Activated naive CD4-positive, alpha-beta T cell (primary cell): ENCODE data around the gene IPP.
"Not testable (repeated sequence)": the region's sequence is repeated elsewhere in the genome, so short reads cannot be mapped to it uniquely, and the experiment has no call there.

Experiments
- DNase-seq, 4 experiments: peaks; one replicate each; lab custom pipeline; 2025; lab: John Stamatoyannopoulos, UW

Gene IPP

DNA sequence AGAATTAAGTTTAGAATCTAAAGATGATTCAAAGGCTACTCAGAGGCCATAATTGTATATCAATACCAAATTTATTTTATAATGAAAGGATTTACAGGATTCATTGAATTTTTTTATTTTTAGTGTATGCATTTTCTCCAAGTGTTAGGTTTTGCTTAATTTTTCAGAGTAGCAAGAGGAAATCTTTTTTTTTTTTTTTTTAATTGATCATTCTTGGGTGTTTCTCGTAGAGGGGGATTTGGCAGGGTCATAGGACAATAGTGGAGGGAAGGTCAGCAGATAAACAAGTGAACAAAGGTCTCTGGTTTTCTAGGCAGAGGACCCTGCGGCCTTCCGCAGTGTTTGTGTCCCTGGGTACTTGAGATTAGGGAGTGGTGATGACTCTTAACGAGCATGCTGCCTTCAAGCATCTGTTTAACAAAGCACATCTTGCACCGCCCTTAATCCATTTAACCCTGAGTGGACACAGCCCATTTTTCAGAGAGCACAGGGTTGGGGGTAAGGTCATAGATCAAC, 10.8 kb downstream of the IPP start:
- not testable (repeated sequence) for DNase-seq

DNA sequence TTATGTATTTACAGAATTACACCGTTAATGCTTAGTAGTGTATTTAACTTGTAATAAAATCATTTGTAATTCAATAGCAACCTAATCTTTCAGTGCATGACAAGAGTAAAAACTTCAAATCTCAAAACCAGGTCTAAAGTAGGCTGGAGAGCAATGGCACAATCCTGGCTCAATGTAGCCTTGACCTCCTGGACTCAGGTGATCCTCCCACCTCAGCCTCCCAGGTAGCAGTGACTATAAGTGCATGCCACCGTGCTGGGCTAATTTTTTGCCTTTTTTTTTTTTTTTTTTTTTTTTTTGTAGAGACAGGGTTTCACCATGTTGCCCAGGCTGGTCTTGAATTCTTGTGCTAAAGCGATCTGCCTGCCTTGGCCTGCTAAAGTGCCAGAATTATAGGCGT, 11.3 kb downstream of the IPP start:
- DNase-seq: no peak

- no peak for DNase-seq
Observed at GRCh38 chr1:45730780-45731319, 19.6 kb downstream of the IPP start.

GRCh38 chr1:45730075-45730779, 20.2 kb downstream of the IPP start:
- DNase-seq: no peak

- not testable (repeated sequence) for DNase-seq
Observed at GRCh38 chr1:45726007-45726406, 24.4 kb downstream of the IPP start.

DNA sequence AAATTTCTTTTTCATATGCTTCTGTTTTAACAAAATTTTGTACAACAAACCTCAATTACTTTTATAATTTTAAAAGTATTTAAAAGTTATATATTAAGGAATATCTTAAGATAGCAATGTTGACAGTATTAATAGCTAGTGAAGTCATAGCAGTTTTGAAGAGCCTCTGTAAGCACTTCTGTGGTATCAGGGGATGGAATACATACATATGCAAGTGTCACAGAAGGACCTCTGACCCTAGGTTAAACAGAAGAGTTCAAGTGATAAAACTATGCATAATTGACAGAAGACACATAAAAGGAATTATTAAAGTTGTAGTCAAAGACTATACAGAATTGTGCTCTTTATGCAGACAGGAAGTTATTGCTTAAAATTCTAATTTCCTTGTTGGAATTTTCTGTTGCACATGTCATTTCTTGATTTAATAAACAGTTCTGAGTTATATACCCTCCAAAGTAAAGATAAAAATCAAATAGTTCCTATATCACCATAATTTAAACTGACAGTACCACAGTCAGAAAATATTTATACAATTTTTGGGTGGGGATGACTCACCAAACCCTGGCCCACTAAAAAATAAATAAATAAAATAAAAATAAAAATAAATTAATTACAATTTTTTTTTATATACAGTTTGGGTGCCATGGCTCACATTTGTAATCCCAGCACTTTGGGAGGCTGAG, 27.1 kb downstream of the IPP start:
- no peak for DNase-seq

DNA sequence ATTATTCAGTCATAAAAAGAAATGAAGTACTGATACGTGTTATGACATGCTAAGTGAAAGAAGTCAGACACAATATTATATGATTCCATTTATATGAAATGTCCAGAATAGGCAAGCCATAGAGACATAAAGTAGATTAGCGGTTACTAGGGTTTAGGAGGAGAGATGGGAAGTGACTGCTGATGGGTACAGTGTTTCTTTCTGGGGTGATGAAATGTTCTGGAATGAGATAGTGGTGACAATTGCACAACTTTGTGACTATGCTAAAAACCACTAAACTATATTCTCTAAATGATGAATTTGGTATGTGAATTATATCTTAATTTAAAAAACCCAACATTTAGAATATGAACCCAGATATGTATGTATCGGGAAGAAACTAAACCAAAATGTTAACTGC, 27.6 kb downstream of the IPP start:
- DNase-seq: no peak

- no peak for DNase-seq
Observed at GRCh38 chr1:45721207-45721606, 29.2 kb downstream of the IPP start.

GRCh38 chr1:45718289-45718688, 32.2 kb downstream of the IPP start:
- no peak for DNase-seq

- not testable (repeated sequence) for DNase-seq
Observed at GRCh38 chr1:45717386-45717785, 33.1 kb downstream of the IPP start.

- no peak for DNase-seq
Observed at GRCh38 chr1:45716700-45717099, 33.8 kb downstream of the IPP start.

- DNase-seq: no peak
Observed at GRCh38 chr1:45713711-45714110, 36.7 kb downstream of the IPP start.

DNA sequence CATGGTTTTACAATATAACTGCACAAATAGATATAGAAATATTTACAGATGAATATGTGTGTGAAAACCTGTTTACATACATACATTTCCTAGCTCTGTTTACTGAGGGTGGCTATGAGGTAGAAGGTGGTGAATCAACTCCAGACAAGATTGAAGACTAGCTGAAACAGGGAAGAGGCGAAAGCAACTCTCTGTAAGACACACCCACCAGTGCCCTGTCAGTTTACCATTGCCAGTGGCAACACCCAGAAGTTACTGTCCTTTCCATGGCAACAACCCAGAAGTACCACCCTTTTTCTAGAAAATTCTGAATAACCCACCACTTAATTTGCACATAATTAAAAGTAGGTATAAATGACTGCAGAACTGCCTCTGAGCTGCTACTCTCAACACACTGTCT, 45.8 kb downstream of the IPP start:
- no peak for DNase-seq

GRCh38 chr1:45694823-45695222, 55.6 kb downstream of the IPP start:
- DNase-seq: no peak

DNA sequence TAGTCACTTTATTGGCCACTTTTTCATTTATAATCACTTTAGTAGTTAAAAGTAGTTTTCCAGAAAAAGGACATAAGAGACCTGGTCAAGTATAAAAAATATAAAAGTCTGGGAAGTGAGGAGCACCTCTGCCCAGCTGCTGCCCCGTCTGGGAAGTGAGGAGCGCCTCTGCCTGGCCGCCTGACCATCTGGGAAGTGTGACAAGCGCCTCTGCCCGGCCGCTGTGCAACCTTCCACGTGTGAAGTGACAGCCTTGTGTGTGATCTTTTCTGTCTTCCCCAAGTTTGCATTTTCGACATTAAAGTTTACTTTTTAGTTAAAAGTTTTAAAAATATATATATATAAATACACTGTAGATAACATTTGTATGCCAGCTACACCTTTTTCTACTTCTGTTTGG, 56.6 kb downstream of the IPP start:
- DNase-seq: not testable (repeated sequence)

GRCh38 chr1:45687754-45688740, 62.4 kb downstream of the IPP start, which contains the start of gene TMEM69:
TMEM69 (plus strand) TSS chr1:45688181; CDS start chr1:45691069, 2,888 bp downstream.
- peak; percentile 18 to 58 (median 50) for DNase-seq

DNA sequence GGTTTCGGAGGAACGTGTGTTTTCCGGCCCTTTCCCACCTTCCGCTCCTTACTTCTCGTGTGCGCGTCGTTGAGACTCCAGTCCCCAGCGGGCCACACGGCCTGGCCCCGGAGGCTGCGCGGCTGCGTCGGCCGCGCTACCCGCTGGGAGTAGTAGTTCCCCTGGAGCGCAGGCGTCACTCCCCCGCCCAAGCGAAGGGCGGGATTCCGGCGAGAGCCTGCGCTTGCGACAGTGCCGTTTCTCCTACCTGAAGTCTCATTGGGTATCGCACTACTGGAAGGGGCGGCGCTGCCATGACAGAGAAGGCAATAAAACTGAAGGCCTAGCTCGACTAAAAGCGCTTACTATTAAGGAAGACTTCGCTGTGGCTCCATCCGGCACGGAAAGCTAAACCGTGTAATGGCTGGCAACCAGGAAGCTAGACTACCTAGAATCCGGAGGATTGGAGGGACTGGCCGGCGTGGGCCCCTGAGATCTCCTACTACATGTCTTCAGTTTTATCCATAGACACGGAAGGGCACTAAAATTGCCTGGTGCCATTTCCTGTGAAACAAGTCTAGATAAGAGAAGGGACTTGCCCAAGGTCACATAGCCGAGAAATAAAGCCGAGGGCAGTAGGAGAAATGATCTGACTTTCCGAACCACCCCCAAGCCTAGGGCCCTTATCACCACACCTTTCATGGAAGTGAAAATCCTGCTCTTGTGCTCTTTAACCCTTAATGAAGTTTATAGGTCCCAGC, 63.3 kb downstream of the IPP start:
- peak; percentile 78 to 95 (median 88) for DNase-seq

DNA sequence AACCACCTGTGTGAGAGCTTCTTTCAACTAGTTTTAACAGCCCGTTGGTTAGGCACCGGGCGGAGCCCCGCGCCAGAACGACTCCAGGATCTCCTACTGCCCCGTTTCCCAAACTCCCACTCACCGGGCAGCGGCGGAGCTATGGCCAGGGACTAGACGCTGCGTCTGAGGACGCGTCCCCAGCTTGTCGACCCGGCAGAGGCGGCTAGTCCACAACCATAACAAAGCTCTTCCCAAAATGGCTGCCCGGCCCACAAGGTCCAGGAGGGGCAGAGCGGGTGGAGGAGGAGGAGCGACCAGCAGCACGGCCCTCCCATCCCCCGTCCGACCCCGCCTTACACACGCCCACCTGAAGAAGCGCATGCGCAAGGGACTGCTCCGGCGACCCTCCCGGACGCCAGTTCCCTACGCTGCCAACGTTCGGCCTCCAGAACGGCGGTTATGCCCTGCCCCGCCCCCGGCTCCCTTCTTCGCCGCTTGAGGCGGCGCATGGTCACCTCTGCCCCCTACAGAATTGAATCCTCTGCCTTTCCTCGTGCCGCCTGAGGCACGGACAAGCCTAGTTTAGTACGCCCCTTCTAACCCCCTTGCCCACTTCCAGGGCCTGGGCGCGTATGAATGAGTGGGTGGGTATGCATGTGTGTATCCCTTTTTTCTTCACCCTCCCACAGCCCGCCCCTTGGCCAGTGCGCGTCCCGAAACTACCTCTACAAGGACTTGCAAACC, 64.0 kb downstream of the IPP start, which contains the start of gene GPBP1L1:
TSS of gene GPBP1L1 (minus strand) at position 246 of the 726 bp plus-strand sequence. CDS start 27,446 bp downstream, outside the sequence.
- peak; percentile 93 to 96 (median 94) for DNase-seq

GRCh38 chr1:45686015-45686287, 64.5 kb downstream of the IPP start:
- peak; percentile 44 to 60 (median 56) for DNase-seq

DNA sequence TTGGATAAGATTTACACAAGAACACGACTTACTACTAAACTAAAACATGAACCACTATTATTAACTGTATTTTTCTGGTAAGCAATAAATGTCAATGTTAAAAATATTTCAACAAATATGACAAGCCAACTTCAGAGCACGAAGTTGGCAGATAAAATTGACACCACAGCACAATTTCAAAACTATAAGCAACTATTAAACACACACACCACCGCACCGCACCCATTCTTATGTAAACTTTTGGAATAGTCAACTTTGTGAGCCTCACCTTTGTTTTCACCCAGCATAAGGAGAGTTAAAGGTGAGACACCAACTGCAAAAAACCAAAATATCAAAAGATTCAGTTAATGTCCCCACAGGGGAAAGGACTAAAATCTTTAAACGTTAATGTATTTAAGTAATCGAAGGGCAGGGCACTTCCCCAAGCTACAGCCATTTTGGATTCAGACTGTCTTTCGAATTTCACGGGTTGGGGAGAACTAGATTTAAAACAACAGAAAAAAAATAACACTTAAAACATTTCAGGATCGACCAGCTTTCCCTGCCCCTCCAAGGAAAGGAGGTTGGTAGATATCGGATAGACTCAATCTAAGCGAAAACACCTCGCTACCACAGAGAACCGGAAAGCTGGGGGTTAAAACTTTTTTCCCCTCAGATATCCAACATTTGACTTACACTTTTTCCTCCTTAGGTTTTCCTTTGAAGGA, 65.0 kb downstream of the IPP start:
- DNase-seq: no peak
